PC-3 (cell line): ENCODE results near the gene GOLGA8J.

Source experiments
- CTCF ChIP-seq: fragments of 300-600 bp; sonication (generic); conservative IDR thresholded peaks from 2 replicates; pipeline ENCODE4 v1.5.1; 2017; ENCODE audit warnings: antibody characterized with exemption, low read depth, mild to moderate bottlenecking, low read length
- EZH2 ChIP-seq: fragments of 300-600 bp; sonication (generic); IDR thresholded peaks from one replicate; pipeline ENCODE4 v1.6.1; 2017; ENCODE audit warnings: antibody characterized with exemption, mild to moderate bottlenecking, low read length; ENCODE audit not compliant: unreplicated experiment
- EZH2phosphoT487 ChIP-seq: fragments of 300-600 bp; sonication (generic); IDR thresholded peaks from 2 replicates; pipeline ENCODE4 v1.6.1; 2018; ENCODE audit warnings: mild to moderate bottlenecking, antibody characterized with exemption, low read length, borderline replicate concordance

- TF ChIP-seq CTCF, result no peak
- no peak for TF ChIP-seq EZH2phosphoT487
- TF ChIP-seq EZH2, result no peak
Observed at GRCh38 chr15:30062881-30063280, 19.9 kb upstream of the GOLGA8J start.
